ENCODE results near the gene FOXN1. TPM values are rescaled to one million over a fixed set of nuclear protein-coding genes. Genes with fewer than 3 reads are reported as not detected.
A peak's percentile ranks its signal among the peaks of the same experiment; 100 is the strongest.

Gene FOXN1
- total and polyA plus RNA-seq, 10 of the 15 experiments (the other 5 are each of a cell fraction or from before 2014, with no cell fraction given): not detected

GRCh38 chr17:28571361-28572122 lies 65.4 kb downstream of the FOXN1 start, which contains the start of gene PIGS (continued):
- TF ChIP-seq PBX3 (IDR thresholded peaks at IDR 0.05; ENCODE audit: insufficient replicate concordance, low read depth, low read length) (no peak), BCLAF1 (IDR thresholded peaks at IDR 0.05) (no peak), PKNOX1 (IDR thresholded peaks at IDR 0.05) (no peak; the same call in 1 of the 2 replicates), NR2F1 (conservative IDR thresholded peaks at IDR 0.05) (no peak), NR2C1 (IDR thresholded peaks at IDR 0.05) (no peak), BACH1 (IDR thresholded peaks at IDR 0.05; ENCODE audit: borderline replicate concordance) (no peak), KLF5 (IDR thresholded peaks at IDR 0.05; ENCODE audit: partially characterized antibody) (no peak), ASH2L (IDR thresholded peaks at IDR 0.05; ENCODE audit: borderline replicate concordance, low read depth) (no peak), CEBPZ (IDR thresholded peaks at IDR 0.05; ENCODE audit: low read depth, low read length) (no peak), ZNF217 (IDR thresholded peaks at IDR 0.05) (no peak), ZBED1 (IDR thresholded peaks at IDR 0.05; ENCODE audit: borderline replicate concordance) (no peak), HDGF (IDR thresholded peaks at IDR 0.05) (0 out of 2 replicates have a peak, but pooled peaks have one; percentile 86), NKRF (conservative IDR thresholded peaks at IDR 0.05) (peak; percentile 22), ATF2 (IDR thresholded peaks at IDR 0.05; ENCODE audit: low read length) (no peak)

Measured in GM12878 (cell line).